CD4-positive, alpha-beta T cell treated with Interferon gamma for 1 hour (primary cell): Measurements from ENCODE around the gene PLXND1.
A peak's percentile ranks its signal among the peaks of the same experiment; 100 is the strongest.
"Not testable (repeated sequence)": the region's sequence is repeated elsewhere in the genome, so short reads cannot be mapped to it uniquely, and the experiment has no call there.

Experiments
- DNase-seq: peaks from one replicate; pipeline ENCODE4 v3.0.0-alpha.2; 2020

The PLXND1 gene

GRCh38 chr3:129560269-129560787 is 46.1 kb downstream of the PLXND1 start:
- no peak for DNase-seq

- DNase-seq, result no peak
Measured at GRCh38 chr3:129559565-129560079, 46.9 kb downstream of the PLXND1 start.

GRCh38 chr3:129558772-129559564 is 47.5 kb downstream of the PLXND1 start:
- DNase-seq, result no peak

GRCh38 chr3:129558081-129558771 is 48.2 kb downstream of the PLXND1 start:
- no peak for DNase-seq

- DNase-seq, result no peak
Measured at GRCh38 chr3:129557548-129557894, 49.0 kb downstream of the PLXND1 start.

- DNase-seq, result no peak
Measured at GRCh38 chr3:129556890-129557547, 49.5 kb downstream of the PLXND1 start.

- DNase-seq, result no peak
Measured at GRCh38 chr3:129556358-129556695, 50.1 kb downstream of the PLXND1 start.

- DNase-seq, result no peak
Measured at GRCh38 chr3:129555616-129556357, 50.7 kb downstream of the PLXND1 start.

GRCh38 chr3:129555153-129555550 is 51.3 kb downstream of the PLXND1 start:
- DNase-seq, result no peak

- no peak for DNase-seq
Measured at GRCh38 chr3:129554356-129555152, 51.9 kb downstream of the PLXND1 start.

- peak; percentile 22 for DNase-seq
Measured at GRCh38 chr3:129553719-129554118, 52.8 kb downstream of the PLXND1 start.

GRCh38 chr3:129553171-129553570 is 53.3 kb downstream of the PLXND1 start:
- DNase-seq, result no peak

GRCh38 chr3:129552287-129553050 is 54.0 kb downstream of the PLXND1 start:
- no peak for DNase-seq

GRCh38 chr3:129549805-129550204 is 56.7 kb downstream of the PLXND1 start:
- DNase-seq, result no peak

- peak; percentile 10 for DNase-seq
Measured at GRCh38 chr3:129549006-129549800, 57.3 kb downstream of the PLXND1 start.

GRCh38 chr3:129548104-129548965 is 58.1 kb downstream of the PLXND1 start:
- DNase-seq, result no peak

- DNase-seq, result no peak
Measured at GRCh38 chr3:129547241-129547640, 59.2 kb downstream of the PLXND1 start.

GRCh38 chr3:129545951-129546350 is 60.5 kb downstream of the PLXND1 start:
- DNase-seq, result not testable (repeated sequence)

- DNase-seq, result no peak
Measured at GRCh38 chr3:129543999-129544398, 62.5 kb downstream of the PLXND1 start.
